HG03558 (cell line): ENCODE results near the gene WWOX.
"Not testable (repeated sequence)": the region's sequence is repeated elsewhere in the genome, so short reads cannot be mapped to it uniquely, and the experiment has no call there.

Source experiments
- ATAC-seq: cut with Tn5 transposase; IDR thresholded peaks from one replicate; pipeline ENCODE4 v1.9.1; 2021; ENCODE audit warnings: moderate number of reproducible peaks; ENCODE audit not compliant: unreplicated experiment; ENCODE audit errors: extremely low read depth

Gene WWOX

GRCh38 chr16:78099271-78100111, at the start of gene WWOX:
TSS of gene WWOX (plus strand) at chr16:78099654.
- peak; percentile 95 for ATAC-seq

GRCh38 chr16:78050734-78051400, 48.6 kb upstream of the WWOX start:
- no peak for ATAC-seq

GRCh38 chr16:78057803-78058564, 41.5 kb upstream of the WWOX start:
- ATAC-seq: no peak

- not testable (repeated sequence) for ATAC-seq
Observed at GRCh38 chr16:78059806-78060205, 39.6 kb upstream of the WWOX start.

- ATAC-seq: no peak
Observed at GRCh38 chr16:78060295-78060694, 39.2 kb upstream of the WWOX start.

GRCh38 chr16:78060809-78061208, 38.6 kb upstream of the WWOX start:
- ATAC-seq: no peak

GRCh38 chr16:78065319-78065718, 34.1 kb upstream of the WWOX start:
- ATAC-seq: no peak

GRCh38 chr16:78069913-78070312, 29.5 kb upstream of the WWOX start:
- no peak for ATAC-seq

GRCh38 chr16:78072275-78072674, 27.2 kb upstream of the WWOX start:
- ATAC-seq: no peak

- no peak for ATAC-seq
Observed at GRCh38 chr16:78075800-78076199, 23.7 kb upstream of the WWOX start.

GRCh38 chr16:78081341-78081740, 18.1 kb upstream of the WWOX start:
- ATAC-seq: no peak

- ATAC-seq: no peak
Observed at GRCh38 chr16:78091419-78091818, 8.0 kb upstream of the WWOX start.

- ATAC-seq: no peak
Observed at GRCh38 chr16:78092758-78093157, 6.7 kb upstream of the WWOX start.

- no peak for ATAC-seq
Observed at GRCh38 chr16:78094166-78094565, 5.3 kb upstream of the WWOX start.

GRCh38 chr16:78094998-78095397, 4.5 kb upstream of the WWOX start:
- ATAC-seq: no peak

- no peak for ATAC-seq
Observed at GRCh38 chr16:78096386-78096785, 3.1 kb upstream of the WWOX start.

GRCh38 chr16:78097548-78097947, 1.9 kb upstream of the WWOX start:
- no peak for ATAC-seq

GRCh38 chr16:78098087-78098486, 1.4 kb upstream of the WWOX start:
- ATAC-seq: no peak

- no peak for ATAC-seq
Observed at GRCh38 chr16:78098595-78099270, 721 bp upstream of the WWOX start.

GRCh38 chr16:78100112-78100467, 636 bp downstream of the WWOX start:
- ATAC-seq: peak; percentile 7
